Upper lobe of right lung (tissue), 1 donor: ENCODE results near the gene KPNA6. TPM values are rescaled to one million over a fixed set of nuclear protein-coding genes. Genes with fewer than 3 reads are reported as not detected.
"Not testable (repeated sequence)": the region's sequence is repeated elsewhere in the genome, so short reads cannot be mapped to it uniquely, and the experiment has no call there.

ENCODE experiments used
- ATAC-seq: fragments of 200-7000 bp; cut with Tn5 transposase; one replicate; pipeline ENCODE4 v1.9.1; 2020; ENCODE audit warnings: mild to moderate bottlenecking, moderate library complexity
- DNase-seq: peaks from one replicate; pipeline ENCODE4 v3.0.0-alpha.2; 2020
- H3K27ac ChIP-seq: fragments of 200-600 bp; one replicate; pipeline ENCODE4 v1.8.0; 2022
- H3K27me3 ChIP-seq: fragments of 200-600 bp; one replicate; pipeline ENCODE4 v1.8.0; 2022; ENCODE audit warnings: mild to moderate bottlenecking
- H3K36me3 ChIP-seq: fragments of 200-600 bp; one replicate; pipeline ENCODE4 v1.8.0; 2022
- H3K4me1 ChIP-seq: fragments of 200-600 bp; one replicate; pipeline ENCODE4 v1.8.0; 2022
- H3K4me3 ChIP-seq: fragments of 200-600 bp; one replicate; pipeline ENCODE4 v1.8.0; 2022; ENCODE audit warnings: mild to moderate bottlenecking
- H3K9me3 ChIP-seq: fragments of 200-600 bp; one replicate; pipeline ENCODE4 v1.8.0; 2022
- CTCF ChIP-seq: fragments of 200-600 bp; IDR thresholded peaks from one replicate; pipeline ENCODE4 v1.8.0; 2022; ENCODE audit warnings: antibody characterized with exemption
- intact Hi-C: fragments of 100-400 bp; cut with DNase I; formaldehyde crosslinking; loops from one replicate; pipeline ENCODE4 v1.11.0; 2022
- long read RNA-seq: library from polyadenylated mRNA; unstranded; transcript quantifications from one replicate; pipeline ENCODE4 v2.0.0, GENCODE V29; 2021
- total RNA-seq: library from RNA; stranded (reverse); fragmentation: NEBNext Ultra II Directional; extraction: Animal tissue kit (Norgen Biotek cat#: 25700); gene quantifications from one replicate; pipeline ENCODE4 v1.2.1, GENCODE V29; 2021
- donor health status: DM: no; HTN: yes; CAD: no; lungs with severe emphysema.

The KPNA6 gene
- total RNA-seq = 69.2 TPM
- long read RNA-seq, full-length matches to known transcripts = 15 of 21 reads
- long read RNA-seq, partial matches to known transcripts = 3 of 21 reads
- long read RNA-seq, other reads (novel, unspliced or antisense) = 3 of 21 reads

DNA sequence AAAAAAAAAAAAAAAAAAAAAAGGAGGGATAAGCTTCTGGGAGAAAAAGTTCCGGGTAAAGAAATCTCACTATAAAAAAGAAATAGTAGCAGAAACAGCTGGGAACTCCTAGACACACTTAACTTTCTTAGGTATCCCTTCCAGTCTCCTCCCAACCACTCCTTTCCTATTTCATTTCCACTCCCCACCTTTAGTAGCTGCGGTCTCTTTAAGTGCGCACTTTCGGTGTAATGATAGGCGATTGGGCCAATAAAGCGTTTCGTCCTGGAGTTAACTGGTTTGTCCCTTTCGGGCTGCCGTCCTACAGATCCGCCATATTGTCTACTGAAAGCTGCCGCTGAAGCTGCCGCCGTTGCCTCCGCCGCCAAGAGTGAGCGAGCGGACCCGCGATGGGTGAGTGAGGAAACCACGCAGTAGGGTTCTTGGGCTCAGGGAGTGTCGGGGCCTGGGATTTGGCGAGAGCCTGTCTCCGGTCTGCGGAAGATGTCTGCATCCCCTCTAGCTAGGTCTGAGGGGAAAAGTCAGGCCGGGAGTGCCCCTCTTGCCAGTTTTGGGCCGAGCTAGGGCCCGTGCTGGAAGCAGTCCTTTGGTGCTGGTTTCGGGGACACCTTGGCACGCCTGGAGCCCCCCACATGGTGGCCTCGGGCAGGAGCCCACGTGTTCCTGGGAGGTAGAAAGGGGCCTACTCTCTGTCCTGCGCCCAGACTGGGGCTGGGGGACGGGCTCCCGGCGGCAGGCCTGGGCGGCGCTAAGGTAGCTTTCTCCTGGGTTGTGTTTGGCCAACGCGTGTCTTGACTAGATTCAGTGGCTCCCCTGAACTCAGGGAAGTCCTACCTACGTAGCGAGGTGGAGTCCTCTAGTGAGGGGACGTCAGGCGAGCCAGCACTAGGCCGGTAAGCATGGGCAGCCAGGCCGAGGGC, at the start of gene KPNA6:
Gene KPNA6, plus strand, starts transcription at position 315 of the 920 bp plus-strand sequence. Its CDS starts 75 bp downstream, at position 390.
- DNase-seq (peak; percentile 88), ATAC-seq (peak; percentile 94)
- intact Hi-C loops = no loop called here
- no peaks in the 10 kb centered on the region for H3K27me3 ChIP-seq
- no peak for TF ChIP-seq CTCF
- H3K36me3 ChIP-seq = no peaks in the 10 kb centered on the region
- H3K4me1 ChIP-seq = peaks cover 33% of the 10 kb centered on the region
- no peaks in the 10 kb centered on the region for H3K9me3 ChIP-seq
- H3K27ac ChIP-seq = peak within 1 kb of the TSS; percentile 92
- peak within 1 kb of the TSS; percentile 87 for H3K4me3 ChIP-seq

DNA sequence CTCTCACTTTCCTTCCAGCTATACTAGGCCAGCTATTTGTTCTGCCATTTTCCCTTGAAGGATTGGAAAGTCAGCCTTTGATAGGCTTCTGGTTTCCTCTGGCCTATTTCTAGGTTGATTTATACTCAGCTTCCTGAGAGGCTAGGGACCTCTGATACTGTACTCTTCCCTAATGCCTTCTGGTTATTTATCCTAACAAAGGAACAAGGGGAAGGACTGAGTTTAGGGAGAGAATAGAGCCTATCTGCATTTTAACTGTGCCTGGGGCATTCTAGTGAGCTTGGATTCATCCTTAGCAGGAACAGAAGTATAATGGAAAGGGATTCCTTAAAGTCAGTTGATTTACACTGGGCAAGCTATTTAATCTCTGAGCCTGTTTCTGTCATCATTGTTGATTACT, 46.9 kb upstream of the KPNA6 start:
- H3K4me1 ChIP-seq = peaks cover 11% of the 10 kb centered on the region
- H3K27ac ChIP-seq = no peak overlapping the region
- ATAC-seq (no peak), DNase-seq (no peak)
- no peak for TF ChIP-seq CTCF
- intact Hi-C loops = no loop called here
- peaks cover 54% of the 10 kb centered on the region for H3K36me3 ChIP-seq
- H3K9me3 ChIP-seq = no peaks in the 10 kb centered on the region
- H3K27me3 ChIP-seq = no peaks in the 10 kb centered on the region
- no peak overlapping the region for H3K4me3 ChIP-seq

DNA sequence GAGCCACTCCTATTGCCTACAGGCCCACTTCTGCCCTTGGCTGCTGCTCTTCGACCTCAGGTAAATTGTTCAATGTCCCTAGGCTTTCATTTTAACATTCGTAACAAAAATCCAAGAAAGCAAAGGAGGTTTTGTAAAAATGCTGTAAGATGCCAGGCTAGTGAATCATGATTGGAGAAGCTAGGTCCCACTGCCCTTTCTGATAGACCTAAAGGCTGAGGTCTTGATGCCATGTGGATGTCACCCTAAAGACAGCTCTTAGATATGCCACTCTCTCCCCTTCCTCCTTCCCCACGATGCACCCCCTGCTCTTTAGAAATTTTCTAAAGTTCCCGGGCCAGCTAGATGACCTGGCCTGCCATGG, 45.0 kb upstream of the KPNA6 start:
- Histone ChIP-seq H3K27me3 (no peaks in the 10 kb centered on the region), H3K9me3 (no peaks in the 10 kb centered on the region), H3K27ac (peak overlapping the region; percentile 45), H3K4me3 (no peak overlapping the region), H3K4me1 (peaks cover 27% of the 10 kb centered on the region), H3K36me3 (peaks cover 37% of the 10 kb centered on the region)
- intact Hi-C loops = no loop called here
- ATAC-seq (no peak), DNase-seq (no peak)
- no peak for TF ChIP-seq CTCF

GRCh38 chr1:32063261-32063681, 44.6 kb upstream of the KPNA6 start:
- H3K27me3 ChIP-seq = no peaks in the 10 kb centered on the region
- H3K4me1 ChIP-seq = peaks cover 27% of the 10 kb centered on the region
- peak; percentile 59 for TF ChIP-seq CTCF
- H3K36me3 ChIP-seq = peaks cover 33% of the 10 kb centered on the region
- DNase-seq = no peak
- intact Hi-C loops = no loop called here
- no peak overlapping the region for H3K4me3 ChIP-seq
- H3K9me3 ChIP-seq = no peaks in the 10 kb centered on the region
- peak; percentile 59 for ATAC-seq
- peak overlapping the region; percentile 45 for H3K27ac ChIP-seq

- H3K9me3 ChIP-seq, H3K27me3 ChIP-seq, H3K36me3 ChIP-seq, DNase-seq, ATAC-seq, intact Hi-C loops, H3K4me3 ChIP-seq: not testable (repeated sequence)
- peak overlapping the region; percentile 31 for H3K27ac ChIP-seq
- peaks cover 33% of the 10 kb centered on the region for H3K4me1 ChIP-seq
Observed at GRCh38 chr1:32065613-32066488, 42.0 kb upstream of the KPNA6 start.
